Coronary artery (tissue), 2 donors: ENCODE results near the gene EFCAB6.

Experiments
- DNase-seq: peaks from one replicate; pipeline ENCODE4 v3.0.0-alpha.2; 2017; ENCODE audit warnings: low spot score
- H3K27ac ChIP-seq, 2 donors: fragments of 200-600 bp; sonication (generic); one replicate each; pipeline ENCODE4 v1.5.1; 2016 to 2019
- H3K4me3 ChIP-seq: fragments of 200-600 bp; sonication (generic); 2 replicates; pipeline ENCODE4 v1.5.1; 2016; ENCODE audit warnings: mild to moderate bottlenecking, moderate library complexity
- TF ChIP-seq, protein P1 (sequence below): fragments of 200-600 bp; sonication (generic); IDR thresholded peaks from one replicate; pipeline ENCODE4 v1.5.1; 2019; ENCODE audit warnings: antibody characterized with exemption

EFCAB6 gene

GRCh38 chr22:43528601-43529360 is 283.3 kb downstream of the EFCAB6 start:
- TF ChIP-seq, protein P1, sequence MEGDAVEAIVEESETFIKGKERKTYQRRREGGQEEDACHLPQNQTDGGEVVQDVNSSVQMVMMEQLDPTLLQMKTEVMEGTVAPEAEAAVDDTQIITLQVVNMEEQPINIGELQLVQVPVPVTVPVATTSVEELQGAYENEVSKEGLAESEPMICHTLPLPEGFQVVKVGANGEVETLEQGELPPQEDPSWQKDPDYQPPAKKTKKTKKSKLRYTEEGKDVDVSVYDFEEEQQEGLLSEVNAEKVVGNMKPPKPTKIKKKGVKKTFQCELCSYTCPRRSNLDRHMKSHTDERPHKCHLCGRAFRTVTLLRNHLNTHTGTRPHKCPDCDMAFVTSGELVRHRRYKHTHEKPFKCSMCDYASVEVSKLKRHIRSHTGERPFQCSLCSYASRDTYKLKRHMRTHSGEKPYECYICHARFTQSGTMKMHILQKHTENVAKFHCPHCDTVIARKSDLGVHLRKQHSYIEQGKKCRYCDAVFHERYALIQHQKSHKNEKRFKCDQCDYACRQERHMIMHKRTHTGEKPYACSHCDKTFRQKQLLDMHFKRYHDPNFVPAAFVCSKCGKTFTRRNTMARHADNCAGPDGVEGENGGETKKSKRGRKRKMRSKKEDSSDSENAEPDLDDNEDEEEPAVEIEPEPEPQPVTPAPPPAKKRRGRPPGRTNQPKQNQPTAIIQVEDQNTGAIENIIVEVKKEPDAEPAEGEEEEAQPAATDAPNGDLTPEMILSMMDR = no peak
- DNase-seq = no peak
- no peak overlapping the region for H3K4me3 ChIP-seq
- no peak overlapping the region for H3K27ac ChIP-seq

DNA sequence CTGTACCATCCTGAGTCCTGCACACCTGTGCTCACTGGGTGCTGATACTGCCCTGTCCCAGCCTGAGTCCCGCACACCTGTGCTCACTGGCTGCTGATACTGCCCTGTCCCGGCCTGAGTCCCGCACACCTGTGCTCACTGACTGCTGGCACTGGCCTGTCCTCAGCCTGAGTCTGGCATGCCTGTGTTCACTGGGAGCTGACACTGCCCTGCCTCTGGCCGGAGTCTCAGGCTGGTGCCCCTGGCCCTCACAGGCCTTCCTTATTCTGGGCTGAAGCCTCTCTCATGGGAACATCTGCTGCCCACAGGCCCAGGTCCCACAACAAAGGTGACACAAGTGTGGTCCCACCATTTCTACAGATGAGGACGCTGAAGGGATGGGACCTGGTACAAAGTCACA is 285.2 kb downstream of the EFCAB6 start:
- no peak overlapping the region for H3K4me3 ChIP-seq
- DNase-seq = no peak
- TF ChIP-seq, protein P1 = no peak
- H3K27ac ChIP-seq = no peak overlapping the region

- TF ChIP-seq, protein P1 = no peak
- Histone ChIP-seq H3K27ac (no peak overlapping the region), H3K4me3 (no peak overlapping the region)
- no peak for DNase-seq
These were observed 285.9 kb downstream of the EFCAB6 start for GRCh38 chr22:43526117-43526655.

- Histone ChIP-seq H3K4me3 (no peak overlapping the region), H3K27ac (no peak overlapping the region)
- no peak for DNase-seq
- TF ChIP-seq, protein P1 = no peak
These were observed 290.4 kb downstream of the EFCAB6 start for GRCh38 chr22:43521716-43522115.

- no peak for DNase-seq
- no peak overlapping the region for H3K27ac ChIP-seq
- TF ChIP-seq, protein P1 = no peak
These were observed 291.5 kb downstream of the EFCAB6 start for GRCh38 chr22:43520632-43521039.

GRCh38 chr22:43516996-43517635 is 295.0 kb downstream of the EFCAB6 start:
- TF ChIP-seq, protein P1 = no peak
- DNase-seq = no peak
- H3K4me3 ChIP-seq = no peak overlapping the region
- H3K27ac ChIP-seq = no peak overlapping the region

More at GRCh38 chr22:43520632-43521039, 291.5 kb downstream of the EFCAB6 start:
- H3K4me3 ChIP-seq = no peak overlapping the region
